ENCODE data around the gene ACD.

Gene ACD

GRCh38 chr16:67675579-67675935 lies 15.5 kb upstream of the ACD start:
- no peak for DNase-seq

GRCh38 chr16:67674851-67675578 lies 15.0 kb upstream of the ACD start:
- DNase-seq: no peak

- no peak for DNase-seq
Measured at GRCh38 chr16:67673712-67674580, 13.9 kb upstream of the ACD start.

DNA sequence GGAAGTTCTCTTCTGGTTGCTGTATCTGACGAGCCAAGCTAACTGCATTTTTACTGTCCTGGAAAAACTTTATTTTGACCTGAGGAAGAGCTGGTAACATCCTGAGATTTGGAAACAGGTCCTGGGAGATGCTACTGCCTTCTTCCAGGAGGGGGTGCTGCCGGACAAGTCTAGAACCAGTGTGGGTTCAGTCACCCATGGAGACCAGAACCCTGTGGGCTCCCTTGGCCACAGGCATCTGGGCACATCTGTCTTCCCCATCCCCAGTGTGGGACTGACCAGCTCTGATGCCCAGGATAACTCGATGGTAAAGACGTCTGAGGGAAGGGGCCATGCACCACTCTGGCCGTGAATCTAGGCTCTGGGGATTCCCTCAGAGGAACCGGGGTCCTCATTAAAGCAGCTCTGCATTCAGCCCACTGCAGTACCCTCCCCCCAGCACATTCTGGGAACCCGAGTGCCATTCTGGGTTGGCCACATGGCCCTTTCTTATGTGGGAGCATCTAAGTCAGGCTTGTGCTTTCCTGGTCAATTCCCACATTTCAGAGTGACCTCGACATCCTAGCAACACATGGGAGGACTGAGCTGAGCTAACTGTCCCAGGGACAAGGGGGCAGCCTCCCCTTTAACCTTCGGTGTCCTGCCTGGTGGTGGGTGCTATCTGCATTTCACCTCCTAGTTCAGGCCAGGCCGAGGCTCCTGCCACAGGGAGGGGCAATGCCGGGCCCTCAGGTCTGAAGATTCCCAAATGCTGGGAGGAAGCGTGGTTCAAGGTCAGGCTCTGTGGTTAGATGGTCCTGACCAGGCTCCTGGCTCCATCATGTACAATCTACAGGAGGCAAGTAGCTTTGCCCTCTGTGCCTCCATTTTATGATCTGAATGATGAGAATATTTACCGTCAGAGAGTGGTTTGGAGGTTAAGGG lies 12.9 kb upstream of the ACD start:
- DNase-seq: peak; percentile 6

DNA sequence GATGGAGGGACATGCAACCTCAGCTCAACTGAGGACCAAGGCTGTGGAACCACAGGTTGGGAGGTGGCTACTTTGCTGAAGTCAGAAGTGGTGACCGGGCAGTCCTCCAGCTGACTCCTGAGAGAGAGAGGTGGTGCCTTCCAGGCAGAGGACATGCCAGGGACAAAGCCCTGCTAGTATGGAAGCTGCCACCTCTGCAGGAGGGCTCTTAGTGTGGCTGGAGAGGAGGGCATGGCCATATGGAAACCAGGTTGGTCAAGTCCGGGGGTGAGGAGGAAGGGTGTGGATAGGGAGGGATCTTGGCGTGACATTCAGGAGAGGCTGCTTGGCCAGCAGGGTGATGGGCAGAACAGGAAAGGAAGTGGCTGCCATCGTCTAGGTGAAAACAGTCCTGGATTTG lies 12.2 kb upstream of the ACD start:
- no peak for DNase-seq

GRCh38 chr16:67669499-67670101 lies 9.5 kb upstream of the ACD start:
- no peak for DNase-seq

- DNase-seq: no peak
Measured at GRCh38 chr16:67668495-67669157, 8.6 kb upstream of the ACD start.

GRCh38 chr16:67667817-67668494 lies 7.9 kb upstream of the ACD start:
- DNase-seq: peak; percentile 81

DNA sequence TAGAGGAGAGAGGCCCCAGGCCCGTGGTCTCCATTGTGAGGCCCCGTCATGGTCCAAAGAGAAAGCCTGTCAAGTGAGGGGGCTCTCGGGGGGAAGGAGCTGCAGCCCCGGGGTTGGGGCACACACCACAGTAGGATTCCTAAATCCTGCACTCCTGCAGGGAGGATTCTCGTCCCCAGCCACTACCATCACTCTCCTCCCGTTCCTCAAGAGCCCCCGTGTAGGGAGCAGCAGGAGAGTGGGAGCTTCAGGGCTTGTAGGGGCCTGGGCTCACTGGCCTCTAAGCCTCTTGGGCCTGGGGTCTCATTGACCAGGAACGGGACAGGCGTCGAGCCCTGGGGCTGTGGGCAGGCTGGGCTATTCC lies 7.4 kb upstream of the ACD start:
- DNase-seq: no peak

- DNase-seq: peak; percentile 80
Measured at GRCh38 chr16:67666559-67667452, 6.7 kb upstream of the ACD start, which contains the start of the genes C16orf86 and ENKD1. TSS of gene C16orf86 (plus strand) at chr16:67666814. CDS start at chr16:67666971, 157 bp downstream. TSS of gene ENKD1 (minus strand) at chr16:67666750. CDS start at chr16:67666442, 308 bp downstream.

GRCh38 chr16:67666032-67666551 lies 6.0 kb upstream of the ACD start:
- peak; percentile 34 for DNase-seq

GRCh38 chr16:67665598-67665997 lies 5.5 kb upstream of the ACD start:
- no peak for DNase-seq

DNA sequence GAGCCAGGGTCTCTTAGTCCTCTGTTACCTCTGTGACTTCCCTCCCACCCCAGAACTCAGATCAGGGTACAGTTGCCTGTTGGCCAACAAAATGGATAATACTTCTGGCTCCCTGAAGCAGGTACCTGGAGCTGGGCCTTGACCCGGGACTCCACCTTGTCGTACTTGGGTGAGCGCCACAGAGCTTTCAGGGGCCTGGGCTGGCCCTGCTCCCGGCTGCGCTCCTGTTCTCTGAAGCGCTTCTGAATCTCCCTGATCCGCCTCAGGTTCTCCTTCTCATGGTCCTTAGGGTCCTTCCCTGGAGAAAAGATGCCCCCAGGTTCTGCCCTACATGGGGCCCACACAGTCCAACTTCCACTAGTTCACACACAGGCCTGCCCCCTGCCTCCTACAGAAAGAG lies 4.8 kb upstream of the ACD start:
- DNase-seq: no peak

- no peak for DNase-seq
Measured at GRCh38 chr16:67664258-67664657, 4.2 kb upstream of the ACD start.

- DNase-seq: no peak
Measured at GRCh38 chr16:67663877-67664222, 3.8 kb upstream of the ACD start.

- no peak for DNase-seq
Measured at GRCh38 chr16:67663151-67663876, 3.3 kb upstream of the ACD start.

DNA sequence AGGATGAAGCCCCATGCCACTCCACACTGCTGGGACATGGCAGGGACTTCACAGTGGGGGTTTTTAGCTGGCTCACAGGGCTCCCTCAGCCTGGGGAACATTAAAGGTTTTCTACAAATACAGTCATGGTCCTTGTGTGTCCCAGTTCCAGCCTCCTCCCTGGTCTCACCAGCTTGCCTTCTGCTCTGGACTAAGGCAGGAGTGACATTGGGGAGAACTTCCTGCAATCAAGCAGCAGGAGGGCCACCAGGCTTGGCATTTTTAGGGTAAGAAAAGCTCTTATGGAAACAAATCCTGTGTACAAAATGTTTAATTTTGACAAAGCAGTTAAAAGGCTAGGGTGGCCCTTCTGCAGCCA lies 2.6 kb upstream of the ACD start:
- no peak for DNase-seq

DNA sequence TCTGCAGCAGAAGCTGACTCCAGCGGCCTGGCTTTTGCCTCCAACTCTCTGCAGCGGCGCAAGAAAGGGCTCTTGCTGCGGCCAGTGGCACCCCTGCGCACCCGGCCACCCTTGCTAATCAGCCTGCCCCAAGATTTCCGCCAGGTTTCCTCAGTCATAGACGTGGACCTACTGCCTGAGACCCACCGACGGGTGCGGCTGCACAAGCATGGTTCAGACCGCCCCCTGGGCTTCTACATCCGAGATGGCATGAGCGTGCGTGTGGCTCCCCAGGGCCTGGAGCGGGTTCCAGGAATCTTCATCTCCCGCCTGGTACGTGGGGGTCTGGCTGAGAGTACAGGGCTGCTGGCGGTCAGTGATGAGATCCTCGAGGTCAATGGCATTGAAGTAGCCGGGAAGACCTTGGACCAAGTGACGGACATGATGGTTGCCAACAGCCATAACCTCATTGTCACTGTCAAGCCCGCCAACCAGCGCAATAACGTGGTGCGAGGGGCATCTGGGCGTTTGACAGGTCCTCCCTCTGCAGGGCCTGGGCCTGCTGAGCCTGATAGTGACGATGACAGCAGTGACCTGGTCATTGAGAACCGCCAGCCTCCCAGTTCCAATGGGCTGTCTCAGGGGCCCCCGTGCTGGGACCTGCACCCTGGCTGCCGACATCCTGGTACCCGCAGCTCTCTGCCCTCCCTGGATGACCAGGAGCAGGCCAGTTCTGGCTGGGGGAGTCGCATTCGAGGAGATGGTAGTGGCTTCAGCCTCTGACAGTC lies 2.0 kb upstream of the ACD start:
- no peak for DNase-seq
